ENCODE data around the gene HES5. TPM values are rescaled to one million over a fixed set of nuclear protein-coding genes. Genes with fewer than 3 reads are reported as not detected.

The HES5 gene
- total RNA-seq, 1 donor from 2014 or later, result not detected

- H3K4me1 Mint-ChIP-seq (ENCODE audit: unreplicated experiment), result peaks cover 22% of the 10 kb centered on the region
- no peaks in the 10 kb centered on the region for H3K9me3 Mint-ChIP-seq (ENCODE audit: unreplicated experiment)
- H3K4me3 Mint-ChIP-seq (ENCODE audit: unreplicated experiment), result peak overlapping the region; percentile 66
- no peak for DNase-seq (ENCODE audit: extremely low spot score, unreplicated experiment)
- no peaks in the 10 kb centered on the region for H3K27me3 Mint-ChIP-seq (ENCODE audit: unreplicated experiment)
- no peak for TF ChIP-seq CTCF (IDR thresholded peaks at IDR 0.05)
- no peaks in the 10 kb centered on the region for H3K36me3 Mint-ChIP-seq (ENCODE audit: unreplicated experiment)
- peak overlapping the region; percentile 90 for H3K27ac Mint-ChIP-seq (ENCODE audit: unreplicated experiment)
Measured at GRCh38 chr1:2556678-2557481, 26.8 kb upstream of the HES5 start.

GRCh38 chr1:2556277-2556677 is 26.2 kb upstream of the HES5 start, which contains the start of gene TNFRSF14:
Gene TNFRSF14, plus strand, starts transcription at chr1:2556371. Its CDS starts 294 bp downstream, at chr1:2556665.
- H3K27me3 Mint-ChIP-seq (ENCODE audit: unreplicated experiment), result no peaks in the 10 kb centered on the region
- peak within 1 kb of the TSS; percentile 90 for H3K27ac Mint-ChIP-seq (ENCODE audit: unreplicated experiment)
- H3K4me3 Mint-ChIP-seq (ENCODE audit: unreplicated experiment), result peak within 1 kb of the TSS; percentile 66
- no peaks in the 10 kb centered on the region for H3K9me3 Mint-ChIP-seq (ENCODE audit: unreplicated experiment)
- peaks cover 22% of the 10 kb centered on the region for H3K4me1 Mint-ChIP-seq (ENCODE audit: unreplicated experiment)
- no peak for DNase-seq (ENCODE audit: extremely low spot score, unreplicated experiment)
- H3K36me3 Mint-ChIP-seq (ENCODE audit: unreplicated experiment), result no peaks in the 10 kb centered on the region
- TF ChIP-seq CTCF (IDR thresholded peaks at IDR 0.05), result no peak

DNA sequence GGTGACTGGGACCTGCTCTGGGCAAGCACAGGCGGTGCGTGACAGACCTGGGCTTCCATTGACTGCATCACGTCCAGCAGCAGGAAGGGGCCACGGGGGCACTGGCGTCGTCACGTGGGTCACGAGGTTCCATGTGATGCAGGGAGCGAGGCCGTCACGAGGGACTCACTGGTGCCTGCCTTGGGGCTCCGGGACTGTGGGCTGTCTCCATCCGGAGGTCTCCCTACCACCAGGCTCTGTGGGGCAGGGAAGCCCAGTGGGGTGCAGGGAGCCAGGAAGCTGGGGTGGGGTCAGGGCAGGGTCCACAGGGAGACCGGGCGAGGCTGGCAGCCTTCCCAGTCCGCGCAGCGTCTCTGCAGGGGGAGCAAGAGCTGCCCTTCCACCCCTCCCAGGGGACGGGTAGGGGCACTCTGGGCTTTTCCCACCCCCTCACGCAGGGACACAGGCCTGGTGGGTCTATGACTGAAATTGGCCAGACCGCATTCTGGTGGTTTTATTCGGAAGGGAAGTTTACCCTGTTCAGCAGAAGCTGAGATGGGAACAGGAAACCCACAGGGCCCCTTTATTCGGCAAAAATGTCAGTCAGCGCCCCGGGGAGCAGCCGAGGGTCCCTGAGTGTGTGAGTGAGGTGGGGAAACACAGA is 25.7 kb upstream of the HES5 start:
- Mint-ChIP-seq H3K4me3 (ENCODE audit: unreplicated experiment) (peak overlapping the region; percentile 66), H3K36me3 (ENCODE audit: unreplicated experiment) (no peaks in the 10 kb centered on the region), H3K27ac (ENCODE audit: unreplicated experiment) (peak overlapping the region; percentile 90), H3K4me1 (ENCODE audit: unreplicated experiment) (peaks cover 22% of the 10 kb centered on the region), H3K27me3 (ENCODE audit: unreplicated experiment) (no peaks in the 10 kb centered on the region), H3K9me3 (ENCODE audit: unreplicated experiment) (no peaks in the 10 kb centered on the region)
- DNase-seq (ENCODE audit: extremely low spot score, unreplicated experiment), result no peak
- TF ChIP-seq CTCF (IDR thresholded peaks at IDR 0.05), result no peak

GRCh38 chr1:2554621-2555387 is 24.7 kb upstream of the HES5 start:
- DNase-seq (ENCODE audit: extremely low spot score, unreplicated experiment), result no peak
- no peak overlapping the region for H3K4me3 Mint-ChIP-seq (ENCODE audit: unreplicated experiment)

More at GRCh38 chr1:2554621-2555387, 24.7 kb upstream of the HES5 start:
- no peaks in the 10 kb centered on the region for H3K9me3 Mint-ChIP-seq (ENCODE audit: unreplicated experiment)
- H3K36me3 Mint-ChIP-seq (ENCODE audit: unreplicated experiment), result no peaks in the 10 kb centered on the region
- no peak overlapping the region for H3K27ac Mint-ChIP-seq (ENCODE audit: unreplicated experiment)
- no peaks in the 10 kb centered on the region for H3K27me3 Mint-ChIP-seq (ENCODE audit: unreplicated experiment)
- peak; percentile 52 for TF ChIP-seq CTCF (IDR thresholded peaks at IDR 0.05)
- H3K4me1 Mint-ChIP-seq (ENCODE audit: unreplicated experiment), result peaks cover 22% of the 10 kb centered on the region
